Gastroesophageal sphincter (tissue), 4 donors: ENCODE data around the gene XKR7. TPM values are rescaled to one million over a fixed set of nuclear protein-coding genes. Genes with fewer than 3 reads are reported as not detected.
A peak's percentile ranks its signal among the peaks of the same experiment; 100 is the strongest.

Experiments used
- ATAC-seq: fragments of 150-250 bp; one replicate; pipeline ENCODE4 v1.9.1; 2016; ENCODE audit warnings: mild to moderate bottlenecking, moderate library complexity
- H3K27ac ChIP-seq, 4 donors: fragments of 200-600 bp; sonication (generic) in 3 of 4; 1 replicate in 3 of 4; 2 replicates in 1 of 4; pipeline ENCODE4 v1.5.1; 2016 to 2019
- H3K27me3 ChIP-seq: fragments of 200-600 bp; sonication (generic); one replicate; pipeline ENCODE4 v1.5.1; 2019
- H3K36me3 ChIP-seq, 2 donors: fragments of 200-600 bp; sonication (generic); one replicate each; pipeline ENCODE4 v1.5.1; 2019; ENCODE audit warnings: control low read depth in 1 of 2
- H3K4me1 ChIP-seq, 3 donors: fragments of 200-600 bp; sonication (generic); 1 replicate in 2 of 3; 2 replicates in 1 of 3; pipeline ENCODE4 v1.5.1; 2016 to 2019; ENCODE audit warnings: control low read depth in 2 of 3
- H3K4me3 ChIP-seq, 2 donors: fragments of 200-600 bp; sonication (generic); one replicate each; pipeline ENCODE4 v1.5.1; 2019; ENCODE audit warnings: mild to moderate bottlenecking in 1 of 2, moderate library complexity in 1 of 2
- H3K9me3 ChIP-seq, 3 donors: fragments of 200-600 bp; sonication (generic); one replicate each; pipeline ENCODE4 v1.5.1; 2017 to 2019; ENCODE audit warnings: control low read depth in 2 of 3
- CTCF ChIP-seq, 4 experiments: fragments of 200-600 bp in 2 of 4; fragments of 450-650 bp in 2 of 4; sonication (generic) in 1 of 4; IDR thresholded peaks; one replicate each; pipeline ENCODE4 v1.5.1; 2017 to 2019; ENCODE audit warnings: antibody characterized with exemption in 4 of 4, mild to moderate bottlenecking in 2 of 4, moderate library complexity in 2 of 4
- EP300 ChIP-seq: sonication (generic); formaldehyde crosslinking; IDR thresholded peaks from one replicate; pipeline ENCODE4 v1.6.1; 2017; ENCODE audit warnings: antibody characterized with exemption, mild to moderate bottlenecking
- POLR2A ChIP-seq, 2 donors: fragments of 450-650 bp; IDR thresholded peaks; one replicate each; pipeline ENCODE4 v1.6.1; 2017; ENCODE audit warnings: antibody characterized with exemption in 2 of 2, mild to moderate bottlenecking in 2 of 2, moderate library complexity in 1 of 2
- POLR2AphosphoS5 ChIP-seq: sonication (generic); formaldehyde crosslinking; IDR thresholded peaks from one replicate; pipeline ENCODE4 v1.6.1; 2017; ENCODE audit warnings: antibody characterized with exemption
- WGBS, 2 donors: methylation state at CpG; one replicate each; pipeline ENCODE4 v1.1.5; 2018; ENCODE audit warnings: low coverage in 1 of 2; 5-methylcytosine and 5-hydroxymethylcytosine counted together
- total RNA-seq, 4 donors: library from RNA; depleted of rRNA; stranded (reverse); fragments of >200 nt; gene quantifications; one replicate each; pipeline ENCODE4 v1.1.0, GENCODE V29; 2016

The XKR7 gene
- total RNA-seq, 4 donors from 2014 or later, result 0.04 to 0.07 TPM; not detected in 2

GRCh38 chr20:32013326-32013725 is 45.4 kb downstream of the XKR7 start:
- Histone ChIP-seq H3K36me3 (no peaks in the 10 kb centered on the region), H3K27ac (no peak overlapping the region), H3K9me3 (no peaks in the 10 kb centered on the region), H3K4me3 (no peak overlapping the region), H3K27me3 (peaks cover 97% of the 10 kb centered on the region), H3K4me1 (peaks cover 0 to 12% (median 1%) of the 10 kb centered on the region in 3 donors)
- TF ChIP-seq EP300, result no peak
- TF ChIP-seq CTCF (IDR thresholded peaks at IDR 0.05), result no peak
- no peak for TF ChIP-seq POLR2AphosphoS5
- no peak for TF ChIP-seq POLR2A (IDR thresholded peaks at IDR 0.05)
- no peak for ATAC-seq
- 68 to 70% methylated on average over 3 to 7 of the region's 7 CpGs for WGBS, 2 donors

- H3K4me1 ChIP-seq, result peaks cover 0 to 24% (median 8%) of the 10 kb centered on the region in 3 donors
- no peak overlapping the region for H3K27ac ChIP-seq
- peaks cover 100% of the 10 kb centered on the region for H3K27me3 ChIP-seq
- WGBS, 2 donors, result 0 to 24% methylated on average over 3 to 5 of the region's 35 CpGs
- no peaks in the 10 kb centered on the region for H3K9me3 ChIP-seq
- TF ChIP-seq CTCF (IDR thresholded peaks at IDR 0.05), result no peak
- TF ChIP-seq POLR2A (IDR thresholded peaks at IDR 0.05), result no peak
- TF ChIP-seq POLR2AphosphoS5, result no peak
- TF ChIP-seq EP300, result no peak
- no peak overlapping the region for H3K4me3 ChIP-seq
- no peaks in the 10 kb centered on the region for H3K36me3 ChIP-seq
- ATAC-seq, result no peak
Observed at GRCh38 chr20:32017711-32018251, 49.8 kb downstream of the XKR7 start.

GRCh38 chr20:32018269-32019155 is 50.6 kb downstream of the XKR7 start:
- ATAC-seq, result peak; percentile 56
- 0 to 8% methylated on average over 4 of the region's 67 CpGs for WGBS, 2 donors

GRCh38 chr20:32019156-32019510 is 51.2 kb downstream of the XKR7 start:
- no peak for TF ChIP-seq POLR2AphosphoS5
- TF ChIP-seq POLR2A (IDR thresholded peaks at IDR 0.05), result no peak
- no peak for TF ChIP-seq CTCF (IDR thresholded peaks at IDR 0.05)
- no peak for TF ChIP-seq EP300
- H3K9me3 ChIP-seq, result no peaks in the 10 kb centered on the region
- H3K4me3 ChIP-seq, result peak overlapping the region in 1 of 2 donors; percentile 50
- H3K27me3 ChIP-seq, result peaks cover 100% of the 10 kb centered on the region
- no peaks in the 10 kb centered on the region for H3K36me3 ChIP-seq
- no CpG with 5 or more reads among the region's 42 CpGs for WGBS, 2 donors
- H3K4me1 ChIP-seq, result peaks cover 0 to 24% (median 8%) of the 10 kb centered on the region in 3 donors
- ATAC-seq, result peak; percentile 11
- H3K27ac ChIP-seq, result no peak overlapping the region

More at GRCh38 chr20:32018269-32019155, 50.6 kb downstream of the XKR7 start:
- Histone ChIP-seq H3K36me3 (no peaks in the 10 kb centered on the region), H3K27me3 (peaks cover 100% of the 10 kb centered on the region), H3K4me1 (peaks cover 0 to 24% (median 8%) of the 10 kb centered on the region in 3 donors), H3K9me3 (no peaks in the 10 kb centered on the region), H3K4me3 (peak overlapping the region; percentile 9 to 50), H3K27ac (peak overlapping the region in 1 of 4 donors; percentile 5)
- TF ChIP-seq CTCF (IDR thresholded peaks at IDR 0.05) (no peak), POLR2AphosphoS5 (no peak), EP300 (no peak), POLR2A (IDR thresholded peaks at IDR 0.05) (no peak)
